Mucosa of descending colon (tissue), 3 donors: ENCODE measurements around the gene C11orf98. TPM values are rescaled to one million over a fixed set of nuclear protein-coding genes. Genes with fewer than 3 reads are reported as not detected.

Source experiments
- ATAC-seq: fragments of 200-7000 bp; cut with Tn5 transposase; one replicate; pipeline ENCODE4 v1.9.1; 2020; ENCODE audit warnings: mild to moderate bottlenecking, moderate library complexity
- DNase-seq, 3 donors: peaks; one replicate each; pipeline ENCODE4 v3.0.0-alpha.2; 2020
- H3K36me3 ChIP-seq: fragments of 200-600 bp; one replicate; pipeline ENCODE4 v1.8.0; 2021; ENCODE audit warnings: low read depth, mild to moderate bottlenecking
- H3K4me1 ChIP-seq: fragments of 200-600 bp; one replicate; pipeline ENCODE4 v1.8.0; 2021; ENCODE audit warnings: low read depth, mild to moderate bottlenecking
- H3K4me3 ChIP-seq: fragments of 200-600 bp; one replicate; pipeline ENCODE4 v1.8.0; 2021; ENCODE audit warnings: mild to moderate bottlenecking
- H3K9me3 ChIP-seq: fragments of 200-600 bp; one replicate; pipeline ENCODE4 v1.8.0; 2021; ENCODE audit warnings: mild to moderate bottlenecking
- CTCF ChIP-seq: fragments of 200-600 bp; IDR thresholded peaks from one replicate; pipeline ENCODE4 v1.8.0; 2022; ENCODE audit warnings: antibody characterized with exemption, mild to moderate bottlenecking
- intact Hi-C, 2 donors: fragments of 100-400 bp; cut with DNase I in 1 of 2; cut with micrococcal nuclease in 1 of 2; formaldehyde crosslinking; loops; one replicate each; pipeline versions ENCODE4 v1.11.0 to v1.11.1; 2022; cut with DNase I, micrococcal nuclease
- total RNA-seq, 3 donors: library from RNA; stranded (reverse); fragmentation: NEBNext Ultra II Directional in 2 of 3; extraction: Animal tissue kit (Norgen Biotek cat#: 25700) in 2 of 3; gene quantifications; one replicate each; pipeline versions ENCODE4 v1.2.1 to v1.2.4, GENCODE V29; 2021 to 2023
- donor health status: DM: no; HTN: no; CAD: no; lungs with moderate emphysema.
- donor health status: DM: no; HTN: no; CAD: no.
- donor health status: DM: no; HTN: yes; CAD: no.

C11orf98 gene
- total RNA-seq, 3 donors from 2014 or later: 39.7 to 54.2 (median 53.1) TPM

GRCh38 chr11:62689421-62690183, 24.6 kb upstream of the C11orf98 start, which contains the start of gene LRRN4CL:
Gene LRRN4CL, minus strand, starts transcription at chr11:62689530. Its CDS starts 1,022 bp downstream, at chr11:62688508.
- DNase-seq: peak in 2 of 3 donors; percentile 57 to 70
- ATAC-seq: peak; percentile 66
- no peak within 1 kb of the TSS for H3K4me3 ChIP-seq
- intact Hi-C loops: loop anchor here (10.0 kb wide), 1 partner anchor 295 kb away; no protein-coding TSS in a partner anchor
- no peaks in the 10 kb centered on the region for H3K9me3 ChIP-seq
- peaks cover 5% of the 10 kb centered on the region for H3K4me1 ChIP-seq
- H3K36me3 ChIP-seq: no peaks in the 10 kb centered on the region
- no peak for TF ChIP-seq CTCF

GRCh38 chr11:62688491-62688890, 23.5 kb upstream of the C11orf98 start:
- DNase-seq (no peak), ATAC-seq (no peak)
- intact Hi-C loops: no loop called here
- Histone ChIP-seq H3K36me3 (no peaks in the 10 kb centered on the region), H3K4me1 (peaks cover 5% of the 10 kb centered on the region), H3K4me3 (no peak overlapping the region), H3K9me3 (no peaks in the 10 kb centered on the region)
- no peak for TF ChIP-seq CTCF

- DNase-seq (peak in 1 of 3 donors; percentile 56), ATAC-seq (peak; percentile 37)
- intact Hi-C loops: no loop called here
- Histone ChIP-seq H3K9me3 (no peaks in the 10 kb centered on the region), H3K4me3 (no peak overlapping the region), H3K4me1 (peaks cover 5% of the 10 kb centered on the region), H3K36me3 (no peaks in the 10 kb centered on the region)
- TF ChIP-seq CTCF: no peak
Observed at GRCh38 chr11:62687508-62688396, 22.7 kb upstream of the C11orf98 start.

- peak; percentile 52 to 74 (median 68) for DNase-seq
- H3K4me1 ChIP-seq: peaks cover 18% of the 10 kb centered on the region
- peak; percentile 73 for ATAC-seq
- H3K9me3 ChIP-seq: no peaks in the 10 kb centered on the region
- intact Hi-C loops: no loop called here
- H3K36me3 ChIP-seq: no peaks in the 10 kb centered on the region
- no peak overlapping the region for H3K4me3 ChIP-seq
- TF ChIP-seq CTCF: no peak
Observed at GRCh38 chr11:62682518-62682917, 17.5 kb upstream of the C11orf98 start.

GRCh38 chr11:62680825-62681240, 15.8 kb upstream of the C11orf98 start:
- H3K36me3 ChIP-seq: no peaks in the 10 kb centered on the region
- DNase-seq: peak in 2 of 3 donors; percentile 34 to 65
- peaks cover 19% of the 10 kb centered on the region for H3K4me1 ChIP-seq
- ATAC-seq: peak; percentile 78
- H3K9me3 ChIP-seq: no peaks in the 10 kb centered on the region
- intact Hi-C loops: no loop called here
- H3K4me3 ChIP-seq: no peak overlapping the region
- no peak for TF ChIP-seq CTCF
